ENCODE results near the gene SMARCD2.
"Not testable (repeated sequence)": the region's sequence is repeated elsewhere in the genome, so short reads cannot be mapped to it uniquely, and the experiment has no call there.

GRCh38 chr17:63874061-63874626 lies 31.7 kb upstream of the SMARCD2 start:
- TF ChIP-seq CTCF, POLR2AphosphoS5, POLR2A (IDR thresholded peaks at IDR 0.05): not testable (repeated sequence)

Data from suprapubic skin (tissue), 4 donors.